Right atrium auricular region (tissue), 2 donors: ENCODE data around the gene PXDN. TPM values are rescaled to one million over a fixed set of nuclear protein-coding genes. Genes with fewer than 3 reads are reported as not detected.
"Not testable (repeated sequence)": the region's sequence is repeated elsewhere in the genome, so short reads cannot be mapped to it uniquely, and the experiment has no call there.

Experiments
- DNase-seq: peaks from one replicate; pipeline ENCODE4 v3.0.0-alpha.2; 2019; ENCODE audit warnings: low spot score
- H3K27ac ChIP-seq, 2 donors: fragments of 200-600 bp; sonication (generic); 1 replicate in 1 of 2; 2 replicates in 1 of 2; pipeline ENCODE4 v1.5.1; 2016 to 2019
- H3K27me3 ChIP-seq, 2 donors: fragments of 200-600 bp; sonication (generic); one replicate each; pipeline versions ENCODE4 v1.5.1 to v1.6.0; 2017 to 2019
- H3K36me3 ChIP-seq: fragments of 200-600 bp; sonication (generic); one replicate; pipeline ENCODE4 v1.5.1; 2016
- H3K4me1 ChIP-seq, 2 donors: fragments of 200-600 bp; sonication (generic); one replicate each; pipeline versions ENCODE4 v1.5.1 to v1.6.0; 2017 to 2019
- H3K4me3 ChIP-seq, 2 donors: fragments of 200-600 bp; sonication (generic); 1 replicate in 1 of 2; 2 replicates in 1 of 2; pipeline ENCODE4 v1.5.1; 2017 to 2019; ENCODE audit warnings: mild to moderate bottlenecking in 1 of 2, moderate library complexity in 1 of 2
- H3K9me3 ChIP-seq, 2 donors: fragments of 200-600 bp; sonication (generic); one replicate each; pipeline ENCODE4 v1.5.1; 2019
- total RNA-seq, 2 donors: library from RNA; depleted of rRNA; stranded (reverse); fragments of >200 nt; gene quantifications; one replicate each; pipeline ENCODE4 v1.1.0, GENCODE V29; 2016
- TF ChIP-seq, protein P1 (sequence below), 2 donors: fragments of 200-600 bp; sonication (generic); IDR thresholded peaks; one replicate each; pipeline ENCODE4 v1.5.1; 2019; ENCODE audit warnings: antibody characterized with exemption in 2 of 2

Gene PXDN
- total RNA-seq, 2 donors from 2014 or later = 25.4 to 26.9 TPM

- H3K9me3 ChIP-seq = no peaks in the 10 kb centered on the region
- no peak overlapping the region for H3K4me3 ChIP-seq
- TF ChIP-seq, protein P1, sequence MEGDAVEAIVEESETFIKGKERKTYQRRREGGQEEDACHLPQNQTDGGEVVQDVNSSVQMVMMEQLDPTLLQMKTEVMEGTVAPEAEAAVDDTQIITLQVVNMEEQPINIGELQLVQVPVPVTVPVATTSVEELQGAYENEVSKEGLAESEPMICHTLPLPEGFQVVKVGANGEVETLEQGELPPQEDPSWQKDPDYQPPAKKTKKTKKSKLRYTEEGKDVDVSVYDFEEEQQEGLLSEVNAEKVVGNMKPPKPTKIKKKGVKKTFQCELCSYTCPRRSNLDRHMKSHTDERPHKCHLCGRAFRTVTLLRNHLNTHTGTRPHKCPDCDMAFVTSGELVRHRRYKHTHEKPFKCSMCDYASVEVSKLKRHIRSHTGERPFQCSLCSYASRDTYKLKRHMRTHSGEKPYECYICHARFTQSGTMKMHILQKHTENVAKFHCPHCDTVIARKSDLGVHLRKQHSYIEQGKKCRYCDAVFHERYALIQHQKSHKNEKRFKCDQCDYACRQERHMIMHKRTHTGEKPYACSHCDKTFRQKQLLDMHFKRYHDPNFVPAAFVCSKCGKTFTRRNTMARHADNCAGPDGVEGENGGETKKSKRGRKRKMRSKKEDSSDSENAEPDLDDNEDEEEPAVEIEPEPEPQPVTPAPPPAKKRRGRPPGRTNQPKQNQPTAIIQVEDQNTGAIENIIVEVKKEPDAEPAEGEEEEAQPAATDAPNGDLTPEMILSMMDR (IDR thresholded peaks at IDR 0.05) = no peak
- no peaks in the 10 kb centered on the region for H3K27me3 ChIP-seq
- DNase-seq = no peak
- H3K4me1 ChIP-seq = peaks cover 0 to 5% of the 10 kb centered on the region in 2 donors
- no peaks in the 10 kb centered on the region for H3K36me3 ChIP-seq
- no peak overlapping the region for H3K27ac ChIP-seq
Measured at GRCh38 chr2:1757567-1757966, 13.3 kb upstream of the PXDN start.

DNA sequence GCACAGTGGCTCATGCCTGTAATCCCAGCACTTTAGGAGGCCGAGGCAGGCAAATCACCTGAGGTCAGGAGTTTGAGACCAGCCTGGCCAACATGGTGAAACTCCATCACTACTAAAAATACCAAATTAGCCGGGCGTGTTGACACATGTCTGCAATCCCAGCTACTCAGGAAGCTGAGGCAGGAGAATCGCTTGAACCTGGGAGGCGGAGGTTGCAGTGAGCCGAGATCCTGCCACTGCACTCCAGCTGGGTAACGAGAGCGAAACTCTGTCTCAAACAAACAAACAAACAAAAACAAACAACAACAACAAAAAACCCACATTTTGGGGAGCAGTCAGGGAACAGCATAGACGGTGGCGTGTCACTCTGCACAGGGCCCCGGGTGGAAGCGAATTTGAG is 12.8 kb upstream of the PXDN start:
- H3K27me3 ChIP-seq, H3K4me1 ChIP-seq, H3K36me3 ChIP-seq, H3K27ac ChIP-seq, H3K4me3 ChIP-seq, DNase-seq, H3K9me3 ChIP-seq: not testable (repeated sequence)

DNA sequence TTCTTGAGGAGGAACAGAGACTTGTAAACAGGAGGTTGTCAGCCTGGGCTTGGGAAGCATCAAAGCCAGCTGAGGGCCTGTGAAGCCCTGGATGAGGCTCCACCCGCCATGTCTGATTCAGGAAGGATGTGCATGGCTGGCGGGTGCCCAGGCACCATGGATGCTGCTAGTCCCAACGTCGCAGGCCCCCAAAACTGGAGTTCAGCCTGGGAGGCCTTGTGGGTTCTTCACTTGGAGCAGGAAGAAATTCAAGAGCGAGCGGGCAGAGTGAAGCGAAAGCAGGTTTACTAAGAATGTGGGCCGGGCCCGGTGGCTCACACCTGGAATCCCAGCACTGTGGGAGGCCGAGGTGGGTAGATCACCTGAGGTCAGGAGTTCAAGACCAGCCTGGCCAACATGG is 12.1 kb upstream of the PXDN start:
- H3K27ac ChIP-seq = no peak overlapping the region
- TF ChIP-seq, protein P1 (IDR thresholded peaks at IDR 0.05) = no peak
- H3K9me3 ChIP-seq = no peaks in the 10 kb centered on the region
- H3K27me3 ChIP-seq = no peaks in the 10 kb centered on the region
- H3K36me3 ChIP-seq = no peaks in the 10 kb centered on the region
- DNase-seq = no peak
- H3K4me1 ChIP-seq = peaks cover 0 to 5% of the 10 kb centered on the region in 2 donors
- no peak overlapping the region for H3K4me3 ChIP-seq

DNA sequence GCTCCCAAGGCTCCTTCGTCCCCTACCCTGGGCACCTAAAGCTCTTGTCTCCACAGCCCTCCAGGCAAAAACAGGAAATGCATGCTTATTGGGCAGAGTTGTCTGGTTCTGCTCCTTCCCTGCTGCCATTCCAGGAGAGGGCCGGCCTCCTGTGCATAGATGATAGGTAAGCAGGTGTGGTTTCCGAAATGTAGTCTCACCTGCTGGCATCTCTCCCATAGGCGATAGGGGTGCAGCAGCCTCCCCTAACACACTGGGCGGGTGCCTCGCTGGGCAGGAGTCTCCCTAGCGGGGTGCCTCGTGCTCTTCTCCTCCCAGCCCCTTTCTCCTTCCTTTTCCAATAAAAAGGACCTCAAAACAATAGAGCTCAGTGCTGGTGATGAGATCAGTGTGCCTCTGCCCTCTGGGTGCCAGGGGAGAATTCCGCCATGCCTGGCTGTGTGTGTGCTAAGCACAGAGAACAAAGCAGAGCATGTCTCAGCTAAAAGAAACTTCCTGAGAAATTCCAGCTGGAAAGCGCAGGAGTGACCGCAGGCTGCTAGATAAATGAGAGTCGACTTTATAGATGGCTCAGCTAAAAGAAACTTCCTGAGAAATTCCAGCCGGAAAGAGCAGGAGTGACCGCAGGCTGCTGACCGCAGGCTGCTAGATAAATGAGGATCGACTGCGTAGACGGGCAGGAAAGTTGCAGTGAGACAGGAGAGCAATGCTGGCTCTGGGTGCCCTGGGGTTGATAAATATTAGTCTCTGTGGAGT is 11.3 kb upstream of the PXDN start:
- no peak for DNase-seq
- H3K27ac ChIP-seq = no peak overlapping the region

DNA sequence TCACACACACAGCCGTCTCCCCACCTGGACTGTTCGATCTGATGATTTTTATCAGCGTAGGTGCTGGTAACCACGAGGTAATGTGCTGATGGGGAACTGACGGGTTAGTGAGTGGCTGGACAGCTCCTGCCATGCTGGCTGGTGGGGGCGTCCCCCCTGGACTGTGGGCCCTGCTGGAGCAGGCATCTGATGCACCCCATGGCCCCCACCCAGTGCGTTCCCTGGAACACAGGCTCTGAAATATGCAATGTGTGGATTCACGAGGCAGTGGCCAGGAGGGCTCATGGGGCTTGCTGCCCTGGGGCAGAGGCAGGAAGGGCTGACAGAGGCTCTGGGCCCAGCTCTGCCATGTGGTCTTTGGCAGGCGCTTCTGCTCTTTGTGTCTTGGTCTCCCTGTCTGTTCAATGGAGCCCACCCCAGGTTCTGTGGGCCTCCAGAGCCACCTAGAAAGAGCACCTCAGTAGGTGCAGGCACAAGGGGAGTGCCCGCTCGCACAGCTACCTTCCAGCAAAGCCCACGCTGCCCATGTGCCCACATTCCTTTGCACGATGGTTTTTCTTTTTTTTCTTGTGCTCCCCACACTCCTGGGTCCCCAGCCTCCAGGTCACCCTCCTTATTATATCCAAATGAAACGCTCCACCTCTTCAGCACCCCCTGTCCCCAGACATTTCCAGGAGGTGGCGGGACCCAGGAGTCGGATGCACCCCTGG is 10.3 kb upstream of the PXDN start:
- no peak for DNase-seq

More for the DNA sequence above, 11.3 kb upstream of the PXDN start:
- Histone ChIP-seq H3K4me3 (no peak overlapping the region), H3K27me3 (no peaks in the 10 kb centered on the region), H3K9me3 (no peaks in the 10 kb centered on the region), H3K36me3 (no peaks in the 10 kb centered on the region), H3K4me1 (peaks cover 0 to 5% of the 10 kb centered on the region in 2 donors)
- TF ChIP-seq, protein P1 (IDR thresholded peaks at IDR 0.05) = no peak

DNA sequence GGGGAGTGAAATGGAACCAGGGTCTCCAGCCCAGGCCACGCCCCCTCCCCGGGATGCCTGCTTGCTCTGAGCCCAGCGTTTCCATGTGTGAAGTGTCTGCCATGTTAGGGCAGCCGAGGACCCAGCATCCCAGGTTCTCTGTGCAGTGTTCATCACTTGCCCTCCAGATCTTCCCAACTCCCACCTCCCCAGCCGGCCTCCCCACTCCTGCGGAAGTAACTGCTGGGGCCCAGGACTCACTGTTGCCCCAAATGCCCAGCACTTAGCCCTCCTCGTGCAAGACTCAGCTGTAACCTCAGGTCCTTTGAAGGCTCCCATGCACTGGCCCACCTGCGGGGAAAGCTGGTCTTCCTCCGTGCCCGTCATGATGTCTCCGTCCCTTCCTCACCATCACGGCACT is 9.7 kb upstream of the PXDN start:
- TF ChIP-seq, protein P1 (IDR thresholded peaks at IDR 0.05) = no peak
- H3K4me3 ChIP-seq = no peak overlapping the region
- H3K4me1 ChIP-seq = peaks cover 0 to 5% of the 10 kb centered on the region in 2 donors
- no peak overlapping the region for H3K27ac ChIP-seq
- no peaks in the 10 kb centered on the region for H3K9me3 ChIP-seq
- DNase-seq = no peak
- H3K36me3 ChIP-seq = no peaks in the 10 kb centered on the region
- H3K27me3 ChIP-seq = no peaks in the 10 kb centered on the region

More for the DNA sequence above, 10.3 kb upstream of the PXDN start:
- Histone ChIP-seq H3K27me3 (no peaks in the 10 kb centered on the region), H3K4me1 (peaks cover 0 to 5% of the 10 kb centered on the region in 2 donors), H3K4me3 (no peak overlapping the region), H3K27ac (no peak overlapping the region), H3K9me3 (no peaks in the 10 kb centered on the region), H3K36me3 (no peaks in the 10 kb centered on the region)
- TF ChIP-seq, protein P1 (IDR thresholded peaks at IDR 0.05) = no peak
